Astrocyte (in vitro differentiated cells and primary cell): ENCODE results near the gene PEX5L. TPM values are rescaled to one million over a fixed set of nuclear protein-coding genes. Genes with fewer than 3 reads are reported as not detected.

Experiments
- DNase-seq: peaks from one replicate; pipeline ENCODE4 v3.0.0-alpha.2; 2010; ENCODE audit warnings: low read depth
- FAIRE-seq: peaks from 2 replicates; lab custom pipeline; 2011; peaks lifted over from hg19 to GRCh38; lab: Jason Lieb, UNC
- H2AFZ ChIP-seq: 2 replicates; pipeline ENCODE4 v1.6.0; 2012; ENCODE audit warnings: low read depth, low read length, inconsistent platforms
- H3K27ac ChIP-seq: 2 replicates; pipeline ENCODE4 v1.5.1; 2011; ENCODE audit warnings: low read depth, low read length, inconsistent platforms
- H3K27me3 ChIP-seq: 2 replicates; pipeline ENCODE4 v1.6.0; 2011; ENCODE audit warnings: low read length, inconsistent platforms; ENCODE audit not compliant: insufficient read depth
- H3K36me3 ChIP-seq: 2 replicates; pipeline ENCODE4 v1.5.1; 2011; ENCODE audit warnings: low read length, inconsistent platforms; ENCODE audit not compliant: insufficient read depth
- H3K4me1 ChIP-seq: 2 replicates; pipeline ENCODE4 v1.5.1; 2011; ENCODE audit warnings: low read length, inconsistent platforms; ENCODE audit not compliant: insufficient read depth
- H3K4me2 ChIP-seq: 2 replicates; pipeline ENCODE4 v1.6.0; 2012; ENCODE audit warnings: low read length, inconsistent platforms
- H3K4me3 ChIP-seq: 2 replicates; pipeline ENCODE4 v1.5.1; 2011; ENCODE audit warnings: low read depth, mild to moderate bottlenecking, low read length, inconsistent platforms; ENCODE audit not compliant: insufficient read depth
- H3K79me2 ChIP-seq: 2 replicates; pipeline ENCODE4 v1.6.0; 2012; ENCODE audit warnings: mild to moderate bottlenecking, low read length, inconsistent platforms; ENCODE audit not compliant: insufficient read depth
- H3K9ac ChIP-seq: 2 replicates; pipeline ENCODE4 v1.6.0; 2012; ENCODE audit warnings: mild to moderate bottlenecking, low read length, inconsistent platforms
- H3K9me3 ChIP-seq: 2 replicates; pipeline ENCODE4 v1.5.1; 2012; ENCODE audit warnings: low read depth, mild to moderate bottlenecking, low read length, inconsistent platforms; ENCODE audit not compliant: insufficient read depth
- H4K20me1 ChIP-seq: 2 replicates; pipeline ENCODE4 v1.6.0; 2012; ENCODE audit warnings: low read length, inconsistent platforms; ENCODE audit not compliant: insufficient read depth
- H3K27ac Mint-ChIP-seq: one replicate; pipeline ENCODE4 v1.8.0; 2021; ENCODE audit warnings: mild to moderate bottlenecking, mixed read lengths; ENCODE audit not compliant: unreplicated experiment
- H3K27me3 Mint-ChIP-seq: one replicate; pipeline ENCODE4 v1.8.0; 2021; ENCODE audit warnings: low read depth, mixed read lengths; ENCODE audit not compliant: unreplicated experiment
- H3K36me3 Mint-ChIP-seq: one replicate; pipeline ENCODE4 v1.8.0; 2021; ENCODE audit warnings: low read depth, mixed read lengths; ENCODE audit not compliant: unreplicated experiment
- H3K4me1 Mint-ChIP-seq: one replicate; pipeline ENCODE4 v1.8.0; 2021; ENCODE audit warnings: low read depth, mixed read lengths; ENCODE audit not compliant: unreplicated experiment
- H3K4me3 Mint-ChIP-seq: one replicate; pipeline ENCODE4 v1.8.0; 2021; ENCODE audit warnings: mild to moderate bottlenecking, moderate library complexity, mixed read lengths; ENCODE audit not compliant: unreplicated experiment
- H3K9me3 Mint-ChIP-seq: one replicate; pipeline ENCODE4 v1.8.0; 2021; ENCODE audit warnings: mild to moderate bottlenecking, mixed read lengths; ENCODE audit not compliant: unreplicated experiment
- EZH2 ChIP-seq: IDR thresholded peaks from 2 replicates; pipeline ENCODE4 v1.6.1; 2012; ENCODE audit warnings: mild to moderate bottlenecking, low read length, inconsistent platforms; ENCODE audit not compliant: insufficient read depth
- total RNA-seq: library from RNA; stranded (reverse); gene quantifications from 2 replicates; pipeline ENCODE4 v1.2.1, GENCODE V29; 2021
- TF ChIP-seq, protein P1 (sequence below): IDR thresholded peaks from 2 replicates; pipeline ENCODE4 v1.5.1; 2011; ENCODE audit warnings: low read depth, mild to moderate bottlenecking, inconsistent platforms, low read length, moderate library complexity; ENCODE audit not compliant: insufficient read depth

The PEX5L gene
- total RNA-seq, 1 donor from 2014 or later, result 0.43 TPM

- Mint-ChIP-seq H3K4me3 (no peak overlapping the region), H3K36me3 (no peaks in the 10 kb centered on the region), H3K27ac (no peak overlapping the region), H3K4me1 (peaks cover 2% of the 10 kb centered on the region), H3K9me3 (no peaks in the 10 kb centered on the region), H3K27me3 (no peaks in the 10 kb centered on the region)
- no peaks in the 10 kb centered on the region for H4K20me1 ChIP-seq
- H3K9ac ChIP-seq, result no peak overlapping the region
- H3K27me3 ChIP-seq, result peaks cover 3% of the 10 kb centered on the region
- no peak overlapping the region for H3K27ac ChIP-seq
- H2AFZ ChIP-seq, result no peak overlapping the region
- no peaks in the 10 kb centered on the region for H3K79me2 ChIP-seq
- no peaks in the 10 kb centered on the region for H3K36me3 ChIP-seq
- no peak for TF ChIP-seq EZH2
- TF ChIP-seq, protein P1, sequence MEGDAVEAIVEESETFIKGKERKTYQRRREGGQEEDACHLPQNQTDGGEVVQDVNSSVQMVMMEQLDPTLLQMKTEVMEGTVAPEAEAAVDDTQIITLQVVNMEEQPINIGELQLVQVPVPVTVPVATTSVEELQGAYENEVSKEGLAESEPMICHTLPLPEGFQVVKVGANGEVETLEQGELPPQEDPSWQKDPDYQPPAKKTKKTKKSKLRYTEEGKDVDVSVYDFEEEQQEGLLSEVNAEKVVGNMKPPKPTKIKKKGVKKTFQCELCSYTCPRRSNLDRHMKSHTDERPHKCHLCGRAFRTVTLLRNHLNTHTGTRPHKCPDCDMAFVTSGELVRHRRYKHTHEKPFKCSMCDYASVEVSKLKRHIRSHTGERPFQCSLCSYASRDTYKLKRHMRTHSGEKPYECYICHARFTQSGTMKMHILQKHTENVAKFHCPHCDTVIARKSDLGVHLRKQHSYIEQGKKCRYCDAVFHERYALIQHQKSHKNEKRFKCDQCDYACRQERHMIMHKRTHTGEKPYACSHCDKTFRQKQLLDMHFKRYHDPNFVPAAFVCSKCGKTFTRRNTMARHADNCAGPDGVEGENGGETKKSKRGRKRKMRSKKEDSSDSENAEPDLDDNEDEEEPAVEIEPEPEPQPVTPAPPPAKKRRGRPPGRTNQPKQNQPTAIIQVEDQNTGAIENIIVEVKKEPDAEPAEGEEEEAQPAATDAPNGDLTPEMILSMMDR, result no peak
- H3K9me3 ChIP-seq, result no peaks in the 10 kb centered on the region
- H3K4me2 ChIP-seq, result no peak overlapping the region
- no peak overlapping the region for H3K4me3 ChIP-seq
- DNase-seq (no peak), FAIRE-seq (no peak)
- H3K4me1 ChIP-seq, result no peaks in the 10 kb centered on the region
Observed at GRCh38 chr3:179880868-179881267, 155.9 kb downstream of the PEX5L start.

- Histone ChIP-seq H3K27me3 (peaks cover 3% of the 10 kb centered on the region), H4K20me1 (no peaks in the 10 kb centered on the region), H3K9ac (no peak overlapping the region), H3K4me3 (no peak overlapping the region), H3K79me2 (no peaks in the 10 kb centered on the region), H3K9me3 (no peaks in the 10 kb centered on the region), H2AFZ (no peak overlapping the region), H3K4me1 (no peaks in the 10 kb centered on the region), H3K27ac (no peak overlapping the region), H3K4me2 (no peak overlapping the region), H3K36me3 (no peaks in the 10 kb centered on the region)
- no peak overlapping the region for H3K27ac Mint-ChIP-seq
- H3K27me3 Mint-ChIP-seq, result no peaks in the 10 kb centered on the region
- H3K4me1 Mint-ChIP-seq, result peaks cover 2% of the 10 kb centered on the region
- no peaks in the 10 kb centered on the region for H3K36me3 Mint-ChIP-seq
- H3K4me3 Mint-ChIP-seq, result no peak overlapping the region
- H3K9me3 Mint-ChIP-seq, result no peaks in the 10 kb centered on the region
- no peak for TF ChIP-seq EZH2
- TF ChIP-seq, protein P1, result no peak
- FAIRE-seq, result no peak
- no peak for DNase-seq
Observed at GRCh38 chr3:179876440-179876839, 160.3 kb downstream of the PEX5L start.

DNA sequence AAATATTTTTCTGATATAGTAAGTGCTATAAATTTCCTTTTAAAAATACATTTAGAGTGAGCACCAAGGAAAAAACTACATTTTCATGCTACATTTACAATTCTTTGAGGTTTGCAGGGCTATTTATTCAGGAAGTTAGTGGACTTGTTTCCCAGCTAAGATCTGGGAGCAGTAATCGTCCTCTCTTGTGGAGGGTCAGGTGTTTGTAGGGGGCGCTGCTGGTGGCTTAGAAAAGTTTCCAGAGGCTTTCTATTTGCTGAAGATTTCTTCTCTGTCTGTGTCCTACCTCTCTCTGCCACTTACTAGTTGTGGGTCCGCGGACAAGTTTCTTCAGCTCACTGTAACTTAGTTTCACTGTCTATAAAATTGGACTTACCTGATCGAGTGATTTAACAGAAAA, 163.9 kb downstream of the PEX5L start:
- TF ChIP-seq, protein P1, result no peak
- TF ChIP-seq EZH2, result no peak
- no peak overlapping the region for H3K4me3 ChIP-seq
- H4K20me1 ChIP-seq, result no peaks in the 10 kb centered on the region
- H3K4me1 ChIP-seq, result no peaks in the 10 kb centered on the region
- H3K27me3 ChIP-seq, result no peaks in the 10 kb centered on the region
- no peaks in the 10 kb centered on the region for H3K9me3 ChIP-seq
- no peaks in the 10 kb centered on the region for H3K9me3 Mint-ChIP-seq
- H2AFZ ChIP-seq, result no peak overlapping the region
- H3K79me2 ChIP-seq, result no peaks in the 10 kb centered on the region
- no peak overlapping the region for H3K27ac ChIP-seq
- no peak overlapping the region for H3K4me2 ChIP-seq
- H3K9ac ChIP-seq, result no peak overlapping the region
- no peak for DNase-seq
- H3K4me1 Mint-ChIP-seq, result no peaks in the 10 kb centered on the region
- peaks cover 2% of the 10 kb centered on the region for H3K27me3 Mint-ChIP-seq
- no peak for FAIRE-seq
- H3K36me3 ChIP-seq, result no peaks in the 10 kb centered on the region
- H3K36me3 Mint-ChIP-seq, result no peaks in the 10 kb centered on the region
- no peak overlapping the region for H3K27ac Mint-ChIP-seq
- no peak overlapping the region for H3K4me3 Mint-ChIP-seq
